GM23338 (cell line): ENCODE results near the gene EXOC3L4.

Source experiments
- CTCF ChIP-seq, 2 experiments: fragments of 200-600 bp in 1 of 2; sonication (generic) in 1 of 2; conservative IDR thresholded peaks; 2 replicates each; pipeline versions ENCODE4 v1.5.1 to v1.6.1; 2016 to 2017; ENCODE audit warnings: antibody characterized with exemption in 2 of 2, low read depth in 2 of 2, mild to moderate bottlenecking in 2 of 2, moderate library complexity in 1 of 2
- EZH2 ChIP-seq: fragments of 200-600 bp; sonication (generic); IDR thresholded peaks from one replicate; pipeline ENCODE4 v1.8.0; 2017; ENCODE audit warnings: antibody characterized with exemption, mild to moderate bottlenecking, low read depth; ENCODE audit not compliant: unreplicated experiment
- EZH2phosphoT487 ChIP-seq: fragments of 200-600 bp; sonication (generic); IDR thresholded peaks from one replicate; pipeline ENCODE4 v1.8.1; 2018; ENCODE audit warnings: antibody characterized with exemption; ENCODE audit not compliant: unreplicated experiment
- POLR2AphosphoS5 ChIP-seq: IDR thresholded peaks from 2 replicates; pipeline ENCODE4 v1.6.1; 2016; ENCODE audit warnings: antibody characterized with exemption, low read depth
- REST ChIP-seq: IDR thresholded peaks from one replicate; pipeline ENCODE4 v1.6.1; 2018; ENCODE audit warnings: antibody characterized with exemption; ENCODE audit not compliant: unreplicated experiment
- STAT1 ChIP-seq: IDR thresholded peaks from one replicate; pipeline ENCODE4 v1.6.1; 2016; ENCODE audit warnings: antibody characterized with exemption; ENCODE audit not compliant: unreplicated experiment

GRCh38 chr14:103113303-103113702 lies 18.8 kb downstream of the EXOC3L4 start:
- TF ChIP-seq EZH2phosphoT487 (no peak), CTCF (conservative IDR thresholded peaks at IDR 0.05; ENCODE audit: low read depth in 2 of 2) (no peak), REST (no peak), EZH2 (no peak), POLR2AphosphoS5 (no peak), STAT1 (no peak)
